Pancreas (tissue), 10 donors: ENCODE results near the gene TSPAN32. TPM values are rescaled to one million over a fixed set of nuclear protein-coding genes. Genes with fewer than 3 reads are reported as not detected.

Source experiments
- ATAC-seq, 4 donors: fragments of 200-7000 bp; cut with Tn5 transposase; one replicate each; pipeline versions ENCODE4 v1.8.0 to v1.9.1; 2020; ENCODE audit warnings: mild to moderate bottlenecking in 4 of 4, moderate library complexity in 4 of 4
- DNase-seq, 6 donors: peaks; one replicate each; pipeline ENCODE4 v3.0.0-alpha.2; 2020
- FAIRE-seq: peaks from 2 replicates; lab custom pipeline; 2012; peaks lifted over from hg19 to GRCh38; lab: Jason Lieb, UNC
- H3K27ac ChIP-seq, 4 donors: fragments of 200-600 bp; sonication (generic); 1 replicate in 3 of 4; 2 replicates in 1 of 4; pipeline versions ENCODE4 v1.5.0 to v1.8.0; 2020
- H3K27me3 ChIP-seq, 4 donors: fragments of 200-600 bp; one replicate each; pipeline ENCODE4 v1.8.0; 2021
- H3K36me3 ChIP-seq, 3 donors: fragments of 200-600 bp; sonication (generic) in 1 of 3; one replicate each; pipeline versions ENCODE4 v1.5.0 to v1.8.0; 2020 to 2021
- H3K4me1 ChIP-seq, 3 donors: fragments of 200-600 bp; one replicate each; pipeline ENCODE4 v1.8.0; 2021
- H3K4me3 ChIP-seq, 4 donors: fragments of 200-600 bp; sonication (generic) in 2 of 4; one replicate each; pipeline versions ENCODE4 v1.5.0 to v1.8.0; 2020 to 2021
- H3K9me3 ChIP-seq, 4 donors: fragments of 200-600 bp; one replicate each; pipeline ENCODE4 v1.8.0; 2021
- CTCF ChIP-seq, 4 donors: fragments of 200-600 bp; sonication (generic) in 3 of 4; IDR thresholded peaks; one replicate each; pipeline versions ENCODE4 v1.5.0 to v1.8.0; 2021; ENCODE audit warnings: antibody characterized with exemption in 4 of 4
- WGBS, 2 donors: extraction: QIAGEN DNeasy Blood & Tissue Kit; methylation state at CpG; one replicate each; pipeline ENCODE4 v1.1.7; 2013; 5-methylcytosine and 5-hydroxymethylcytosine counted together
- intact Hi-C, 3 donors: fragments of 100-400 bp; cut with DNase I; formaldehyde crosslinking; loops; one replicate each; pipeline versions ENCODE4 v1.11.1 to v1.14.2; 2022
- polyA plus RNA-seq, 2 donors: library from polyadenylated mRNA; stranded (reverse); fragments of 200-250 nt; gene quantifications; one replicate each; pipeline ENCODE4 v1.2.3, GENCODE V29; 2013
- total RNA-seq, 6 donors: library from RNA; stranded (reverse); fragmentation: NEBNext Ultra II Directional in 4 of 6; extraction: Animal tissue kit (Norgen Biotek cat#: 25700) in 4 of 6; gene quantifications; one replicate each; pipeline versions ENCODE4 v1.2.1 to v1.2.4, GENCODE V29; 2021 to 2023
- donor health status: healthy with polysubstance abuse.
- donor health status: DM: no; HTN: no; CAD: no; lungs with moderate emphysema.
- donor health status: DM: no; HTN: no; CAD: no.
- donor health status: control.
- donor health status: control.
- donor health status: Bipolar disorder and iron deficiency.
- donor health status: DM: yes; HTN: yes; CAD: no.
- donor health status: DM: no; HTN: no; CAD: no.
- donor health status: DM: no; HTN: no; CAD: no.
- donor health status: DM: yes; HTN: yes; CAD: no.

TSPAN32 gene
- total and polyA plus RNA-seq, 8 donors = 0.25 to 1.4 (median 0.49) TPM; not detected in 1

- WGBS, 2 donors = 83 to 90% methylated on average over 16 of the region's 16 CpGs
- DNase-seq (no peak), ATAC-seq (no peak), FAIRE-seq (no peak)
- H3K4me3 ChIP-seq = no peak overlapping the region
- no peaks in the 10 kb centered on the region for H3K27me3 ChIP-seq
- no peaks in the 10 kb centered on the region for H3K36me3 ChIP-seq
- TF ChIP-seq CTCF (IDR thresholded peaks at IDR 0.05) = no peak
- intact Hi-C loops = no loop called here
- H3K27ac ChIP-seq = no peak overlapping the region
- H3K4me1 ChIP-seq = no peaks in the 10 kb centered on the region
- H3K9me3 ChIP-seq = no peaks in the 10 kb centered on the region
These were observed 63.9 kb downstream of the TSPAN32 start for GRCh38 chr11:2365571-2366210.

DNA sequence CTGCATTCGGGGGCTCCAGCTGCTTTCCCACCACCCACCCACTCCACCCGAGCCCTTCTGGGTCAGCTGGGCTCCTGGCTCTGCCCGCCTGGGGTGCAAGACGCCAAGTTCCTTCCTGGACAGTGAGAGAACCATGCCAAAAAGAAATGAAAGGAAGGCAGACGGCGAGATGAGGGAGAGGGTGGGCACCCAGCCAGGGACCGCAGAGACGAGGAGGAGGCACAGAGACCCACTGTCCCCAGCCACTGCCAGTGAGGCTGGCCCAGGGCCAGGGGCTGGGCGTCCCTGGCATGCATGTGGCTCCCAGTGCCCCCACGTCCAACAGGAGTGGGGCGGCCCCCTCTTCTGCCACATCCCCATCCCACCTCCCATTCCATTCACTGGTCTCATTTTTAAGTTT is 64.5 kb downstream of the TSPAN32 start:
- Histone ChIP-seq H3K27me3 (no peaks in the 10 kb centered on the region), H3K36me3 (no peaks in the 10 kb centered on the region), H3K27ac (no peak overlapping the region), H3K4me1 (no peaks in the 10 kb centered on the region), H3K4me3 (no peak overlapping the region), H3K9me3 (no peaks in the 10 kb centered on the region)
- FAIRE-seq (no peak), ATAC-seq (peak in 3 of 4 donors; percentile 30 to 52 (median 31)), DNase-seq (peak in 1 of 6 donors; percentile 52)
- no peak for TF ChIP-seq CTCF (IDR thresholded peaks at IDR 0.05)
- WGBS, 2 donors = 50 to 67% methylated on average over 11 of the region's 11 CpGs
- intact Hi-C loops = no loop called here

DNA sequence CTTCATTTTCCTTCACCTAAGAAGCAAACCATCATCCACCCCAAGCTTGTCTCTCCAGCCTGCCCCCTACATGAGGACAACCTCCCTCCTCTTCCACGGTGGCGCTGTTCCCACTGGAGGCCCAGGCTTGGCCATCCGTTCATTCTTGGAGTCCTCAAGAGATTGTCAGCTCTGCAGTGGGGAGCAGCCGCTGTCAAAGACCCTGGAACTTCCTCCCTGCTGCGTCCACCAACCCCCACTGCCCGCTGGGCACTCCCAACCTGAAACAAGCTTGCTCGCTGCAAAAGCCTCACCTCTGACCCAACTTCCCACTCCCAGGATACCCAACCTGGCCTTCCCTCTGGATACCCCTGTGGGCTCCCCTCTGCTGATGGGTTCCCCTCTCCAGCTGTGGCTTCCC is 64.9 kb downstream of the TSPAN32 start:
- Histone ChIP-seq H3K36me3 (no peaks in the 10 kb centered on the region), H3K4me3 (no peak overlapping the region), H3K4me1 (no peaks in the 10 kb centered on the region), H3K27ac (no peak overlapping the region), H3K27me3 (no peaks in the 10 kb centered on the region), H3K9me3 (no peaks in the 10 kb centered on the region)
- intact Hi-C loops = no loop called here
- FAIRE-seq (no peak), DNase-seq (no peak), ATAC-seq (no peak)
- TF ChIP-seq CTCF (IDR thresholded peaks at IDR 0.05) = no peak
- WGBS, 2 donors = 88 to 93% methylated on average over 7 of the region's 7 CpGs

GRCh38 chr11:2367266-2368160 is 65.7 kb downstream of the TSPAN32 start:
- DNase-seq (no peak), FAIRE-seq (no peak), ATAC-seq (no peak)
- Histone ChIP-seq H3K4me3 (no peak overlapping the region), H3K27me3 (no peaks in the 10 kb centered on the region), H3K36me3 (no peaks in the 10 kb centered on the region), H3K27ac (no peak overlapping the region), H3K4me1 (no peaks in the 10 kb centered on the region), H3K9me3 (no peaks in the 10 kb centered on the region)
- no peak for TF ChIP-seq CTCF (IDR thresholded peaks at IDR 0.05)
- intact Hi-C loops = no loop called here
- WGBS, 2 donors = 86 to 89% methylated on average over 17 of the region's 17 CpGs

Other genes with a start within 250 kb of the TSPAN32 start
- 10 to 100 TPM in 3 of 6 donors, 1 to 10 TPM in 3; 6.0 to 99.9 (median 12.3) TPM for gene IGF2, start 162.6 kb upstream of the TSPAN32 start, total RNA-seq
- gene IGF2, start 162.6 kb upstream of the TSPAN32 start, polyA plus RNA-seq = 10 to 100 TPM; 25.1 to 26.9 TPM
- over 10,000 TPM in 1 of 6 donors, 1,000 to 10,000 TPM in 5; 1,425 to 13,046 (median 4,747) TPM for gene INS, start 140.8 kb upstream of the TSPAN32 start, total RNA-seq
- over 10,000 TPM; 71,280 to 145,342 TPM for gene INS, start 140.8 kb upstream of the TSPAN32 start, polyA plus RNA-seq
- gene TH, start 130.2 kb upstream of the TSPAN32 start, total RNA-seq = under 1 TPM in 4 of 6 donors, not detected in 2; 0.19 to 0.55 (median 0.22) TPM
- 1 to 10 TPM in 1 of 2 donors, under 1 TPM in 1; 0.49 to 2.5 TPM for gene TH, start 130.2 kb upstream of the TSPAN32 start, polyA plus RNA-seq
- gene ASCL2, start 31.4 kb upstream of the TSPAN32 start, total RNA-seq = 1 to 10 TPM in 2 of 6 donors, under 1 TPM in 4; 0.24 to 1.4 (median 0.69) TPM
- 1 to 10 TPM; 1.4 to 7.0 TPM for gene ASCL2, start 31.4 kb upstream of the TSPAN32 start, polyA plus RNA-seq
- under 1 TPM; 0.04 to 0.69 (median 0.19) TPM for gene C11orf21, start 95 bp upstream of the TSPAN32 start, total RNA-seq
- gene C11orf21, start 95 bp upstream of the TSPAN32 start, polyA plus RNA-seq = under 1 TPM; 0.23 to 0.80 TPM
- 100 to 1,000 TPM; 154 to 337 (median 236) TPM for gene CD81, start 75.3 kb downstream of the TSPAN32 start, total RNA-seq
- gene CD81, start 75.3 kb downstream of the TSPAN32 start, polyA plus RNA-seq = 100 to 1,000 TPM; 166 to 392 TPM
- gene TSSC4, start 98.7 kb downstream of the TSPAN32 start, total RNA-seq = 10 to 100 TPM; 16.8 to 27.7 (median 19.7) TPM
- 10 to 100 TPM; 54.3 to 60.0 TPM for gene TSSC4, start 98.7 kb downstream of the TSPAN32 start, polyA plus RNA-seq
- 1 to 10 TPM in 3 of 6 donors, under 1 TPM in 3; 0.51 to 2.8 (median 0.95) TPM for gene TRPM5, start 142.5 kb downstream of the TSPAN32 start, total RNA-seq
- 1 to 10 TPM; 4.3 to 4.8 TPM for gene TRPM5, start 142.5 kb downstream of the TSPAN32 start, polyA plus RNA-seq
- gene KCNQ1, start 143.0 kb downstream of the TSPAN32 start, total RNA-seq = 10 to 100 TPM; 25.2 to 61.1 (median 46.7) TPM
- 10 to 100 TPM; 14.0 to 50.0 TPM for gene KCNQ1, start 143.0 kb downstream of the TSPAN32 start, polyA plus RNA-seq